Right lobe of liver (tissue), 4 donors: Measurements from ENCODE around the gene MOCOS.

Source experiments
- CTCF ChIP-seq, 4 donors: fragments of 200-600 bp in 3 of 4; fragments of 450-650 bp in 1 of 4; IDR thresholded peaks; one replicate each; pipeline versions ENCODE4 v1.5.1 to v1.8.0; 2016 to 2022; ENCODE audit warnings: antibody characterized with exemption in 4 of 4, mild to moderate bottlenecking in 2 of 4
- POLR2A ChIP-seq: fragments of 450-650 bp; IDR thresholded peaks from one replicate; pipeline ENCODE4 v1.6.1; 2017; ENCODE audit warnings: antibody characterized with exemption, mild to moderate bottlenecking
- donor health status: DM: no; HTN: no; CAD: no.
- donor health status: DM: no; HTN: no; CAD: no.
- donor health status: DM: no; HTN: yes; CAD: no.

- TF ChIP-seq CTCF (IDR thresholded peaks at IDR 0.05) (no peak), POLR2A (peak; percentile 58)
These were observed 777 bp downstream of the MOCOS start for GRCh38 chr18:36187826-36188721.
